22Rv1 (cell line): Measurements from ENCODE around the gene SETD7.
"Not testable (repeated sequence)": the region's sequence is repeated elsewhere in the genome, so short reads cannot be mapped to it uniquely, and the experiment has no call there.

Experiments used
- CTCF ChIP-seq: fragments of 450-650 bp; IDR thresholded peaks from 2 replicates; pipeline ENCODE4 v1.5.1; 2017; ENCODE audit warnings: mild to moderate bottlenecking
- ZFX ChIP-seq: fragments of 450-650 bp; IDR thresholded peaks from 2 replicates; pipeline ENCODE4 v1.6.1; 2017; ENCODE audit warnings: antibody characterized with exemption, borderline replicate concordance

- TF ChIP-seq CTCF, ZFX: not testable (repeated sequence)
Measured at GRCh38 chr4:139464512-139464911, 91.5 kb downstream of the SETD7 start.
